HG03558 (cell line): ENCODE measurements around the gene KPTN.
"Not testable (repeated sequence)": the region's sequence is repeated elsewhere in the genome, so short reads cannot be mapped to it uniquely, and the experiment has no call there.

Experiments
- ATAC-seq: cut with Tn5 transposase; IDR thresholded peaks from one replicate; pipeline ENCODE4 v1.9.1; 2021; ENCODE audit warnings: moderate number of reproducible peaks; ENCODE audit not compliant: unreplicated experiment; ENCODE audit errors: extremely low read depth

Gene KPTN

GRCh38 chr19:47492571-47493377 lies 8.8 kb upstream of the KPTN start:
- ATAC-seq = no peak

- no peak for ATAC-seq
Measured at GRCh38 chr19:47492137-47492533, 8.1 kb upstream of the KPTN start.

- no peak for ATAC-seq
Measured at GRCh38 chr19:47491358-47492136, 7.5 kb upstream of the KPTN start.

GRCh38 chr19:47490847-47491246 lies 6.8 kb upstream of the KPTN start:
- ATAC-seq = no peak

- ATAC-seq = no peak
Measured at GRCh38 chr19:47490031-47490430, 6.0 kb upstream of the KPTN start.

GRCh38 chr19:47489072-47489914 lies 5.3 kb upstream of the KPTN start:
- ATAC-seq = no peak

GRCh38 chr19:47487551-47488515 lies 3.8 kb upstream of the KPTN start:
- ATAC-seq = no peak

- ATAC-seq = no peak
Measured at GRCh38 chr19:47486900-47487299, 2.9 kb upstream of the KPTN start.

GRCh38 chr19:47486220-47486619 lies 2.2 kb upstream of the KPTN start:
- not testable (repeated sequence) for ATAC-seq

GRCh38 chr19:47485210-47485609 lies 1.2 kb upstream of the KPTN start:
- no peak for ATAC-seq

- ATAC-seq = no peak
Measured at GRCh38 chr19:47483200-47483599, 819 bp downstream of the KPTN start.

GRCh38 chr19:47481460-47482052 lies 2.5 kb downstream of the KPTN start:
- ATAC-seq = no peak

- ATAC-seq = no peak
Measured at GRCh38 chr19:47480658-47481057, 3.4 kb downstream of the KPTN start.

- no peak for ATAC-seq
Measured at GRCh38 chr19:47479701-47480503, 4.1 kb downstream of the KPTN start.

GRCh38 chr19:47476438-47476972 lies 7.5 kb downstream of the KPTN start:
- no peak for ATAC-seq

- ATAC-seq = no peak
Measured at GRCh38 chr19:47475465-47475864, 8.6 kb downstream of the KPTN start.

GRCh38 chr19:47473336-47473735 lies 10.7 kb downstream of the KPTN start:
- ATAC-seq = no peak
